Rectal smooth muscle tissue (tissue), 1 donor: ENCODE data around the gene AP3D1.
A peak's percentile ranks its signal among the peaks of the same experiment; 100 is the strongest.

ENCODE experiments used
- H3K27ac ChIP-seq: one replicate; pipeline ENCODE4 v1.7.0; 2013; ENCODE audit warnings: low read depth, low read length, inconsistent platforms
- H3K27me3 ChIP-seq: one replicate; pipeline ENCODE4 v1.7.0; 2013; ENCODE audit warnings: low read length; ENCODE audit not compliant: control insufficient read depth, insufficient read depth
- H3K36me3 ChIP-seq: one replicate; pipeline ENCODE4 v1.7.0; 2013; ENCODE audit warnings: low read length; ENCODE audit not compliant: control insufficient read depth, insufficient read depth
- H3K4me1 ChIP-seq: one replicate; pipeline ENCODE4 v1.7.0; 2013; ENCODE audit warnings: low read length; ENCODE audit not compliant: control insufficient read depth, insufficient read depth
- H3K4me3 ChIP-seq: one replicate; pipeline ENCODE4 v1.7.0; 2013; ENCODE audit warnings: low read length
- H3K9ac ChIP-seq: one replicate; pipeline ENCODE4 v1.7.0; 2013; ENCODE audit warnings: low read length

The AP3D1 gene

DNA sequence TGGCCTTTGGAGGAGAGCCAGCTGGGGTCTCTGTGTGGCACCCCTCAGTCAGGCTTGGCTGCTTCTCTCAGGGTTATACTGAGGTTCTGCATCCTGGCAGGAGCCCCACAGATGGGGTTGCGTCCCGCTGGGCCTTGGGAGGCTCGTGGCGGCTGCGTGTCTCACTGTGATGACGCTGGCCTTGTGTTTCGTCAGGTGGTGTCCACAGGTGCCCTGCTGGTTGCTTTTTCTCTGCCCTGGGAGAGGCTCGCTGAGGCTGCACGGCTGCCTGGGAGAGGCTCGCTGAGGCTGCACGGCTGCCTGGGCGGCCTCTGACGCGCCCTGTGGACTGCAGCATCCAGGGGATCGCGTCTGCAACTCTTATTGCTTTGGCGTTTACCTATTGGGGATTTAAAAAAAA, 27.7 kb upstream of the AP3D1 start:
- H3K27ac ChIP-seq: no peak overlapping the region
- H3K4me3 ChIP-seq: no peak overlapping the region
- no peak overlapping the region for H3K9ac ChIP-seq
- H3K4me1 ChIP-seq: peaks cover 2% of the 10 kb centered on the region
- H3K27me3 ChIP-seq: no peaks in the 10 kb centered on the region
- H3K36me3 ChIP-seq: peaks cover 2% of the 10 kb centered on the region

DNA sequence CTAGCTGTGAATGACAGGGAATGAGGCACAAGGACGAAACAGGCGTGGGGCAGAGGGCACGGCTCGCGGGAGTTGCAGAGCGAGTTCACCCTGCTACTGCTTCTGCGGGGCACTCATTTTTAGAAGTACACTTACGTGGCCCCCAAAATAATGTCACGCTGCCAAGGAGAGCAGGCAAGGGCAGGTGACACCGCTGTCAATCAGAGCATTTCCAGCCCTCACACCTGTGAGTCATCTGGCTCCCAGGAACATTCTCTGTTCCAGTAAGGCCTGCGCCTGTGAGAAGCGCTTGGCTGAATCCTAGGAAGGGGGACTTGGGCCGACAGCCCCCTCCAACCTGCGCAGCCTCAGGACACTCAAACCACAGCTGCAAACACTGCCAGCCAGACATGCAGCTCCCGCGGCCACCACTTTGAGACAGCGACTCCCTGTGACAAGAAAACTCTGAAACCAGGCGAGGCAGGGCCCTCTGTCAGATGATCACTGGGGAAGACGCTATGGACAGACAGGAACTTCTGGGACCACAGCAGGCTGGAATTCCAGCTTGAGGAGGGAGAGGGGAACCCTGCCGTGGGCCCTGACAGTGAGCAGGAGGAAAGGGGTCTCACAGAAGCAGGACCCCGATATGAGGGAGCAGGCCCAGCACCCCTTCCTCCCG, 25.1 kb upstream of the AP3D1 start:
- Histone ChIP-seq H3K27ac (no peak overlapping the region), H3K27me3 (no peaks in the 10 kb centered on the region), H3K9ac (no peak overlapping the region), H3K4me1 (peaks cover 5% of the 10 kb centered on the region), H3K36me3 (peaks cover 2% of the 10 kb centered on the region), H3K4me3 (no peak overlapping the region)

DNA sequence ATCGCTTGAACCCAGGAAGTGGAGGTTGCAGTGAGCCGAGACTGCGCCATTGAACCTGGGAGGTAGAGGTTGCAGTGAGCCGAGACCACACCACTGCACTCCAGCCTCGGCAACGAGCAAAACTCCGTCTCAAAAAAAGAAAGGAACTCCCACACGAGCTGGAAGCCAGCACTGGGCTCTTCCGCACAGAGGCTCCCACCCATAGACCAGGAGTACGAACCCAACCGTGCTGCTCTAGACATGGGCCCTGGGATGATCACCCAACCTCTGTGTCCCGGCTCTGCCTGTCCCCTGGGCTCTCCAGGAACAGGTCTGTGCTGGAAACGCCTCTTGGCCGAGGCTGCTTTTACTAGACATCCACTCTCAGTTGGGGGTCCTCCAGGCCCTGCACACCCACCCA, 24.4 kb upstream of the AP3D1 start:
- no peaks in the 10 kb centered on the region for H3K27me3 ChIP-seq
- no peak overlapping the region for H3K4me3 ChIP-seq
- H3K4me1 ChIP-seq: peaks cover 7% of the 10 kb centered on the region
- no peak overlapping the region for H3K9ac ChIP-seq
- peaks cover 2% of the 10 kb centered on the region for H3K36me3 ChIP-seq
- H3K27ac ChIP-seq: no peak overlapping the region

DNA sequence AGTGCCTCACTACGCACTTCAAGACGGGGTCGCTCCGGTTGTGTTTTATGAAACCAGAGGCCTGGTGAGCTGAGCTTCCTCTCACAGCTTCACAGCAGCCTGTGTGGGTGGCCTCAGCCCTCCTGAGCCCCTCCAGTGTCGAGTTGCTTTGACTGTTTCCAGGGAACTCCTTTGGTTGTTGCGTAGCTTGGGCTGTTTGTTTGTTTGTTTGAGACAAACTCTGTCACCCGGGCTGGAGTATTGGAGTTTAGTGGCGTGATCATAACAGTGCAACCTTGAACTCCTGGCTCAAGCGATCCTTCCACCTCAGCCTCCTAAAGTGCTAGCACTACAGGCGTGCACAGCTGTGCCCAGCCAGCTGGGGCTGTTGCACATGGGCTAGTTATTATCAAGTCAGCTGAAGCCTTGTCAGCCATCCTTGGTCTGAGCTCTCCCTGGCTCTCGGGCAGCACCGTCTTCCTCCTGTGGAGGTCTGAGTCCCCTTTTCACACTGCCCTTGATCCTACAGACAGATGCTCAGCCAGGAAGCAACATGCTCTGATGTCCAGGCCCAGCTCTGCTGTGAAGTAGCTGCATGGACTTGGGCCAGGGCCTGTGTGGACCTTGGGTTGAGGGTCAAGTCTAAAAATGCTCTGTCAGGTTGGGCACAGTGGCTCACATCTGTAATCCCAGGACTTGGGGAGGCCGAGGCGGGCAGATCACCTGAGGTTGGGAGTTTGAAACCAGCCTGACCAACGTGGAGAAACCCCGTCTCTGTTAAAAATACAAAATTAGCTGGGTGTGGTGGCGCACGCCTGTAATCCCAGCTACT, 22.6 kb upstream of the AP3D1 start:
- no peak overlapping the region for H3K4me3 ChIP-seq
- H3K4me1 ChIP-seq: peaks cover 12% of the 10 kb centered on the region
- no peak overlapping the region for H3K27ac ChIP-seq
- no peaks in the 10 kb centered on the region for H3K27me3 ChIP-seq
- peak overlapping the region; percentile 30 for H3K9ac ChIP-seq
- peaks cover 2% of the 10 kb centered on the region for H3K36me3 ChIP-seq

DNA sequence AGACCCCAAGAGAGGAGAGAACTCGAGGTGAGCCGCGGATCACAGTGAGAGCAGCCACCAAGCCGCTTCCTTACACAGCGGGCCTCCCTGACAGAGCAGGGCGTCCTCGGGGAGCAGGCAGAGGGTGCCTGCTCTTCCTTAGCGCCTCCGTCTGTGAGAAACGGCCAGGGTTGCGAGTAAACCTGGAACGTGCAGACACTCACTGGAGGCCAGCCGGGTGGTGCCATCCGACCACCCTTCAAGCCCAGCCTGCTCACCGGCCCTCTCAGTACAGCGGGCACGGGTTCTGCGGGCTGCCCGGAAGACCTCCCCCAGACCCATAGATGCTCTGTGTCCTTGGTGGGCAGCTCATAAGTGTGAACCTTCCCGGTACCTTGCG, 22.0 kb upstream of the AP3D1 start:
- no peak overlapping the region for H3K27ac ChIP-seq
- H3K9ac ChIP-seq: no peak overlapping the region
- peaks cover 18% of the 10 kb centered on the region for H3K4me1 ChIP-seq
- peaks cover 2% of the 10 kb centered on the region for H3K36me3 ChIP-seq
- H3K27me3 ChIP-seq: no peaks in the 10 kb centered on the region
- no peak overlapping the region for H3K4me3 ChIP-seq

DNA sequence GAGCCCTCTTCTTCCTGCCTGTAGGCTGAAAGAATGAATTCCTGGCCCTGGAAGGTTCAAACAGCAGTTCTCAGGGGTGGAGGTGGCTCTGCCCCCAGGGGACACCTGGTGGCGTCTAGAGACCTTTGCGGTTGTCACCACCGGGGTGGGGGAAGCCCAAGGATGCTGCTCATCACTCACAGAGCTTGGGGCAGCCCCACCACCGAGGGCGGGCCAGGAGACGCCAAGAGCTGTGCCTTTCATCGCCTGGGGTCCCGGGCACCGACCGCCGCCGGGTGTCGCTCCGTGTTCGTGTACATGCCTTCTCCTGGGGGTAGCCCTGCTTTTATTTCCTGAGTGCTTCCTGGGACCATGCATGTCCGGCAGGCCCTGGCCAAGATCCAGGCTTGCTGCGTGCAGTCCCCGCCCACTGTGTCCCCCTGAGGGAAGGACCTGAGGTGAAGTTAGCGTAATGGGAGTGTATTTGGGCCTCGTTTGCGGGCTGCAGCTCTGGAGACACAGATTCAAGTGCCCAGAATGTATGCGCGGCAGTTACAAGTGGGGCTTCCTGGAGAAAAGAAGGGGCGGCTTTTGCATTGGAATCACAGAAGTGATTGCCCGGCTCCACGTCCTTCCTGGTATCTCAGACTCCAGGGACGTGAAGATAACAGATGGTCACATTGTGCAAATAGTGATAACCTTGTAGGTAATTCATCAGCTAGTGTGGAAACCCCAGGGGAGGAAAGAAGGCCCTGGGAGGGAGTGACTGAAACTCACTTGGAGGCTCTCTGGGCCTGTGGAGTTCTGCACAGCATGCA, 20.2 kb upstream of the AP3D1 start:
- Histone ChIP-seq H3K27ac (no peak overlapping the region), H3K27me3 (no peaks in the 10 kb centered on the region), H3K4me3 (no peak overlapping the region), H3K4me1 (peaks cover 34% of the 10 kb centered on the region), H3K9ac (no peak overlapping the region), H3K36me3 (peaks cover 2% of the 10 kb centered on the region)

DNA sequence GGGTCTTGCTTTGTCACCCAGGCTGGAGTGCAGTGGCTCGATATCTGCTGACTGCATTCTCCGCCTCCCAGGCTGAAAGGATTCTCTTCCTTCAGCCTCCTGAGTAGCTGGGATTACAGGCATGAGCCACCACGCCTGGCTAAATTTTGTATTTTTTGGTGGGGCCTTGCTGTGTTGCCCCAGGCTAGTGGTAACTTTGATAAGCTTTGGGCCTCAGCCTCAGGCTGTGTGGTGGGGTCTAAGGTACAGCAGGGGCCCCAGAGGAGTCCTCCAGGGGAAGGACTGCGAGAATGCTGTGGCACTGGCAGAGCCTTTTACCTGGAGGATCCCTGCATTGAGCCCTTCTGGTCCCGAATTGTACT, 19.6 kb upstream of the AP3D1 start:
- no peak overlapping the region for H3K27ac ChIP-seq

DNA sequence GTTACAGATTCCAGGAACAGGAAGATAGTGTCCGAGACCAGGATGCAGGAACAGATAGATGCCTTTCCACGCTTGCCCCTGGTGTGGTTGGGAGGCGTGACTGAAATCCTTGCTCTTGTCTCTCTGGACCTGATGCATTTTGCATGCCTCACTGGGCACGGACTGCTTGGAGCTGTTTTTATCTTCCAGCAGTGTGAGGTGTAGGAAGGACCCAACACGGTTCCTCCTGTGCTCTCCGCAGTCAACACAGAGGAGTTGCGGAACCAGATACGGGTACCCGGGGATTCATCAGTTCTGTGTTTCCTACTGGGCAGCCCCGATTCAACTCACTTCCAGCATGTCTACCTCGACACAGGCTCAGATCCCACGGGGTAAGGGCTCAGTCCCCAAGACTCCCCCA, 18.9 kb upstream of the AP3D1 start:
- H3K27me3 ChIP-seq: no peaks in the 10 kb centered on the region
- peaks cover 36% of the 10 kb centered on the region for H3K4me1 ChIP-seq
- H3K27ac ChIP-seq: no peak overlapping the region
- no peaks in the 10 kb centered on the region for H3K36me3 ChIP-seq
- no peak overlapping the region for H3K4me3 ChIP-seq
- no peak overlapping the region for H3K9ac ChIP-seq

More for the DNA sequence above, 19.6 kb upstream of the AP3D1 start:
- Histone ChIP-seq H3K4me1 (peaks cover 36% of the 10 kb centered on the region), H3K27me3 (no peaks in the 10 kb centered on the region), H3K36me3 (no peaks in the 10 kb centered on the region), H3K4me3 (no peak overlapping the region), H3K9ac (no peak overlapping the region)

DNA sequence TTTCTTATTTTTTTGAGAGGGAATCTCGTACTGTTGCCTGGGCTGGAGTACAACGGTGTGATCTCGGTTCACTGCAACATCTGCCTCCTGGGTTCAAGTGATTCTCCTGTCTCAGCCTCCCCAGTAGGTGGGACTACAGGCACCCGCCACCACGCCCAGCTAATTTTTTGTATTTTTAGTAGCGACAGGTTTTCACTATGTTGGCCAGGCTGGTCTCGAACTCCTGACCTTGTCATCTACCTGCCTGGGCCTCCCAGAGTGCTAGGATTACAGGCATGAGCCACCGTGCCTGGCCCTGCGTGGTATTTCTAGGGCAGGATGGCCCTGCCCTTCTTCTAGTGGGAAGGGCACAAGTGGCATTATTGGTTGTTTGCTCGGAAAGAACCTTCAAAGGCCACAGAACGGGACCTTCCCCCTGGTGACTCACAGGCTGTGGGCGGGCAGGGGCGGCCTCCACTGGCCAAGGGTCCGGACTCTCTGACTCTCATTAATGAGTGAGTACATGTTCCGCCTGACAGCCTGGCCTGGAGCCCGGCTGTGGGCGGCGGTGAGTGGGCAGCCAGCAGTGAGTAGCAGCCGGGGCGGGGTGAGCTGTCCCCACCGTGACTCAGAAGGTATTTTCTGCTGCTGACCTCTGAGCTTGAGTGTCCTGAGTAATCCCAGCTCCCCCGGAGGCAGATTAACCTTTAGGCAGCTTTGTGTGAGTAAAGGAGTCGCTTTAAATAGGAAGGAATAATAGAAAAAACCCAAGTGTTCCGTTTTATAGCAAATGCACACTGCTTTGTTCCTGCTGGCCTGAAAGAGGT, 17.5 kb upstream of the AP3D1 start:
- no peaks in the 10 kb centered on the region for H3K36me3 ChIP-seq
- H3K27ac ChIP-seq: peak overlapping the region; percentile 79
- H3K27me3 ChIP-seq: no peaks in the 10 kb centered on the region
- peaks cover 36% of the 10 kb centered on the region for H3K4me1 ChIP-seq
- H3K9ac ChIP-seq: no peak overlapping the region
- H3K4me3 ChIP-seq: peak overlapping the region; percentile 45

DNA sequence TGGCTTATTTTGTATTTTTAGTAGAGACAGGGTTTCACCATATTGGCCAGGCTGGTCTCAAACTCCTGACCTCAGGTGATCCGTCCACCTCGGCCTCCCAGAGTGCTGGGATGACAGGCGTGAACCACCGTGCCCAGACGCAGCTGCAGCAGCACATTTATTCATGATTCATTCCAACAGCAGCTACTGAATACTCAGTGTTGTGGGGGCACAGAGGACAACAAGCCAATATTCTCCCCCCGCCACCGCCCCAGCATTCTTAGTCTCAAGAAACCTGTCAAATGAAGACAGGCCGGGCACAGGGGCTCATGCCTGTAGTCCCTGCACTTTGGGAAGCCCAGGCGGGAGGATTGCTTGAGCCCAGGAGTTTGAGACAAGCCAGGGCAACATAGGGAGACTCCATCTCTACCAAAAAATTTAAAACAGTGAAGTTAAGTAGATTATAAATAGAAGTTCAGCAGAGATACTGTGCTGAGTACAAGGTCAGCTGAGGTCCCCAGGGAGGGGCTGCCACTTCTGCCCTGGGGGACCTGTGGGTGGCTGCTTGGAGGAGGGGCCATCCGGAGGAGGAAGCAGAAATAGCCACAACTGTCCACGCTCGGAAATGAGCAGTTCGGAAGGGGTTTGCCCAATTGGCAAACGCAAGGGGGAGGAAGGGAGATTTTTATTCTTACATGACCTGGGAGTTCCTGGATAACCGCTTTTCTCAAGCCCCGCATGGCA, 16.7 kb upstream of the AP3D1 start:
- H3K36me3 ChIP-seq: no peaks in the 10 kb centered on the region
- no peak overlapping the region for H3K9ac ChIP-seq
- peaks cover 36% of the 10 kb centered on the region for H3K4me1 ChIP-seq
- H3K4me3 ChIP-seq: peak overlapping the region; percentile 45
- no peaks in the 10 kb centered on the region for H3K27me3 ChIP-seq
- peak overlapping the region; percentile 79 for H3K27ac ChIP-seq

DNA sequence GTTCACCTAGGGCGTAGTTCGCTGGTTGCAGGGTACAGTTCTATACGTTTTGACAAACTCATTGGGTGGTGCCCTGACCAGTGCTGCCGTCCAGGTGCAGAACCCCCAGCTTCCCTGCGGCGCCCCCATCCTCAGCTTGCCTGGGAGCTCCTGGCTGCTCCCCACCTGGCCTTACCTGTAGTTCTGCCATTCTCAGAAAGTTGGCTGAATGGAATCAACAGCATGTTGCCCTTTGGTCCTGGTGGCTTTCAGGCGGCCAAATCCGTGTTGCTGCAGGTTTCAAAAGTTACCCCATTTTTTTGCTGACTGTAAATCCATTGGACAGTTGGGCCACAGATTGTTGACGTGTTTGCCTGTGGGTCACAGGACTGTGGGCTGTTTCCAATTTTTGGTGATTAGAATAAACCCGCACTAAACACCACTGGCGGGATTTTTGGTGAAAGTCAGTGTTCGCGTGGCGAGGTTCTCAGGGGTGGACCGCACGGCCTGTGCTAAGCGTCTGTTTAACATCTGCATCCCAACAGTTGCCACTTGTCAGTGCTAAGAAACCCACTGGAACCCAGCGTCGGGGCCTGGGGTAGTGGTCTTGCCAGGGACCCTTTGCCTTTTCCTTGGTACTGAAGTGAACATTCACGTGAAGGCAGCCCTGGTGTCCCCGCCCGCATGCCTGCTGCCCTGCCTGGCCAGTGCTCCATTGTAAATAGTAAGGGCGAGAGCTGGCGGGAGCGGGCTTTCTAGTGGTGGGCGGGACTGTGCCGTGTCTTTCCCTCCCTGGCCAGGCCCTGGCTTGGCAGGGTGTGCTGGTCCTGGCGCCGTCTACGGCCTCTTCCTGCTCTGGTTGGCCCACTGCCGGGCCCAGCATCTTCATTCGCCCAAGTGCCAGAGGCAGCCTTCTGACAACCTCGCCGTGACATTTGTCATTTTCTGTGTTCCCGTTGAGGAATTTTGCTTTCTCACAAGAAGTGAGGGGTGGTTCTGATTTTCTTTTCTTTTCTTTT, 15.7 kb upstream of the AP3D1 start:
- Histone ChIP-seq H3K9ac (no peak overlapping the region), H3K4me3 (peak overlapping the region; percentile 37), H3K27me3 (no peaks in the 10 kb centered on the region), H3K36me3 (no peaks in the 10 kb centered on the region), H3K4me1 (peaks cover 36% of the 10 kb centered on the region), H3K27ac (peak overlapping the region; percentile 72)
